Kidney epithelial cell (primary cell): ENCODE results near the gene SIRT5. TPM values are rescaled to one million over a fixed set of nuclear protein-coding genes. Genes with fewer than 3 reads are reported as not detected.

Source experiments
- DNase-seq: peaks from one replicate; pipeline ENCODE4 v3.0.0-alpha.2; 2010; ENCODE audit warnings: low read depth
- H3K27me3 ChIP-seq: 2 replicates; pipeline ENCODE4 v1.6.0; 2011; ENCODE audit warnings: low read length; ENCODE audit not compliant: control insufficient read depth, insufficient read depth
- H3K36me3 ChIP-seq: 2 replicates; pipeline ENCODE4 v1.5.1; 2011; ENCODE audit warnings: low read length; ENCODE audit not compliant: control insufficient read depth, insufficient read depth
- H3K4me3 ChIP-seq: 2 replicates; pipeline ENCODE4 v1.5.1; 2011; ENCODE audit warnings: low read depth, mild to moderate bottlenecking, control low read depth, low read length
- CTCF ChIP-seq: IDR thresholded peaks from 2 replicates; pipeline ENCODE4 v1.5.1; 2011; ENCODE audit warnings: mild to moderate bottlenecking, moderate library complexity, low read length, control low read depth, inconsistent platforms; ENCODE audit not compliant: insufficient read depth, poor library complexity, severe bottlenecking
- total RNA-seq: library from RNA; depleted of rRNA; stranded (reverse); fragments of >200 nt; gene quantifications from 2 replicates; pipeline ENCODE4 v1.2.3, GENCODE V29; 2015

SIRT5 gene
- total RNA-seq, 1 donor from 2014 or later, result 11.9 TPM

GRCh38 chr6:13545885-13546284 lies 28.5 kb upstream of the SIRT5 start:
- Histone ChIP-seq H3K27me3 (no peaks in the 10 kb centered on the region), H3K36me3 (no peaks in the 10 kb centered on the region), H3K4me3 (no peak overlapping the region)
- TF ChIP-seq CTCF, result no peak
- DNase-seq, result no peak

GRCh38 chr6:13548500-13549210 lies 25.7 kb upstream of the SIRT5 start:
- DNase-seq, result no peak
- Histone ChIP-seq H3K27me3 (no peaks in the 10 kb centered on the region), H3K36me3 (no peaks in the 10 kb centered on the region), H3K4me3 (no peak overlapping the region)
- TF ChIP-seq CTCF, result no peak

GRCh38 chr6:13550656-13551055 lies 23.7 kb upstream of the SIRT5 start:
- Histone ChIP-seq H3K27me3 (no peaks in the 10 kb centered on the region), H3K4me3 (no peak overlapping the region), H3K36me3 (no peaks in the 10 kb centered on the region)
- no peak for TF ChIP-seq CTCF
- no peak for DNase-seq

GRCh38 chr6:13553646-13554045 lies 20.8 kb upstream of the SIRT5 start:
- no peak for TF ChIP-seq CTCF
- no peak overlapping the region for H3K4me3 ChIP-seq
- no peaks in the 10 kb centered on the region for H3K27me3 ChIP-seq
- H3K36me3 ChIP-seq, result no peaks in the 10 kb centered on the region
- no peak for DNase-seq

- Histone ChIP-seq H3K4me3 (no peak overlapping the region), H3K27me3 (no peaks in the 10 kb centered on the region), H3K36me3 (no peaks in the 10 kb centered on the region)
- no peak for TF ChIP-seq CTCF
- no peak for DNase-seq
These were observed 19.5 kb upstream of the SIRT5 start for GRCh38 chr6:13554929-13555333.

- Histone ChIP-seq H3K4me3 (no peak overlapping the region), H3K27me3 (no peaks in the 10 kb centered on the region), H3K36me3 (no peaks in the 10 kb centered on the region)
- TF ChIP-seq CTCF, result no peak
- DNase-seq, result no peak
These were observed 16.6 kb upstream of the SIRT5 start for GRCh38 chr6:13557841-13558240.
